WERI-Rb-1 (cell line): ENCODE results near the gene ETV1.

ENCODE experiments used
- DNase-seq: peaks from one replicate; pipeline ENCODE4 v3.0.0-alpha.2; 2020
- H3K27ac ChIP-seq: fragments of 250-450 bp; sonication (Bioruptor Pico); 2 replicates; pipeline ENCODE4 v1.5.1; 2020; ENCODE audit warnings: mild to moderate bottlenecking, moderate library complexity
- H3K27me3 ChIP-seq: fragments of 250-450 bp; sonication (Bioruptor Pico); 2 replicates; pipeline ENCODE4 v1.5.1; 2021; ENCODE audit warnings: mild to moderate bottlenecking, low read depth, moderate library complexity; ENCODE audit not compliant: insufficient read depth, severe bottlenecking
- H3K36me3 ChIP-seq: fragments of 250-450 bp; sonication (Bioruptor Pico); 2 replicates; pipeline ENCODE4 v1.5.1; 2020; ENCODE audit warnings: mild to moderate bottlenecking, moderate library complexity
- H3K4me3 ChIP-seq: 2 replicates; pipeline ENCODE4 v1.5.1; 2011; ENCODE audit warnings: low read depth, mild to moderate bottlenecking, control low read depth, low read length
- H3K9me3 ChIP-seq: fragments of 250-450 bp; sonication (Bioruptor Pico); 2 replicates; pipeline ENCODE4 v1.5.1; 2021; ENCODE audit warnings: mild to moderate bottlenecking, moderate library complexity; ENCODE audit not compliant: severe bottlenecking
- CTCF ChIP-seq: IDR thresholded peaks from 2 replicates; pipeline ENCODE4 v1.5.1; 2011; ENCODE audit warnings: low read depth, mild to moderate bottlenecking, control low read depth, inconsistent platforms, low read length

Gene ETV1

GRCh38 chr7:13987395-13987794 is 2.1 kb downstream of the ETV1 start:
- Histone ChIP-seq H3K4me3 (no peak overlapping the region), H3K9me3 (no peaks in the 10 kb centered on the region), H3K36me3 (no peaks in the 10 kb centered on the region), H3K27me3 (no peaks in the 10 kb centered on the region), H3K27ac (no peak overlapping the region)
- no peak for DNase-seq
- no peak for TF ChIP-seq CTCF

GRCh38 chr7:13986208-13986607 is 3.3 kb downstream of the ETV1 start:
- Histone ChIP-seq H3K9me3 (no peaks in the 10 kb centered on the region), H3K27ac (no peak overlapping the region), H3K36me3 (no peaks in the 10 kb centered on the region), H3K27me3 (no peaks in the 10 kb centered on the region), H3K4me3 (no peak overlapping the region)
- TF ChIP-seq CTCF = no peak
- DNase-seq = no peak

DNA sequence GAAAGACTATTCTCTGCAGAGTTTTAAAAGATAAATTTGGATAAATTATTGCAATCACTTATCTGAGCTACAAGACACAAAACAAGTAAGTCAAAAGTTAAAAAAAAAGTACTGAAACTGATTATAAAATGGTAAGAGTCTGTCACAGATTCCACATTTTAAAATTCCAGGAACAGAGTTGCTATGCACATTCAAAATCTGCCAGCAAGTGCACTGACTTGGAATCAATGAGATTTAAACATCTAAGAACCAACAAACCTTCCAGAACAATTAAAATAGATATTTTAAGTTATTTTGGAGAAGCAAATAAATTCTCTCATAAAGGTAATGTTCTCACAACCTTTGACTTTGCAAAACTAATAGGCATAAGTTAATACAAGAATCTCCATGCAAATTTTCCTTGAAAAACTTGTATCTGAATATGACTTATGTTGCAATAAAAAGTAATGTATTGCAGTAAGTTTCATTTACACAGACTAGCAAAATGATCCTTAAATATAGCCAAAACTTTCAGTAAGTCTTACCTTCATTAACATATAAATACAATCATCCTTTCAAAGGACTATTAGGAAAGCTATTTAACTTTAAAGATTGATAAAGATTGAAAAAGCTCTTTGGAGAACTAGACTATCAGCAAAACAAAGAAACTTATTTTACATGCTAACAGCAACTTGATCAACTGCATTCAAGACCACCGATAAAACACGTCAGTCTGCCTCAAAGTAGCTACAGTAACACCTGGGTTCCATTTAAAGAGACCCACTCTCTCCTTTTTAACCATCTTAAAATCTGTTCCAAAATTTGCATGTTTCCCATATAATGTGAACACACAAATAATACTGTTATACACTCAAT is 4.4 kb downstream of the ETV1 start:
- TF ChIP-seq CTCF = no peak
- Histone ChIP-seq H3K4me3 (no peak overlapping the region), H3K9me3 (no peaks in the 10 kb centered on the region), H3K27me3 (no peaks in the 10 kb centered on the region), H3K36me3 (no peaks in the 10 kb centered on the region), H3K27ac (no peak overlapping the region)
- DNase-seq = no peak

- Histone ChIP-seq H3K4me3 (no peak overlapping the region), H3K9me3 (no peaks in the 10 kb centered on the region), H3K36me3 (no peaks in the 10 kb centered on the region), H3K27ac (no peak overlapping the region), H3K27me3 (no peaks in the 10 kb centered on the region)
- no peak for DNase-seq
- no peak for TF ChIP-seq CTCF
Measured at GRCh38 chr7:13984061-13984460, 5.4 kb downstream of the ETV1 start.

GRCh38 chr7:13982940-13983677 is 6.4 kb downstream of the ETV1 start:
- Histone ChIP-seq H3K4me3 (no peak overlapping the region), H3K27me3 (no peaks in the 10 kb centered on the region)

More at GRCh38 chr7:13982940-13983677, 6.4 kb downstream of the ETV1 start:
- Histone ChIP-seq H3K36me3 (no peaks in the 10 kb centered on the region), H3K9me3 (no peaks in the 10 kb centered on the region), H3K27ac (no peak overlapping the region)
- no peak for DNase-seq
- TF ChIP-seq CTCF = no peak
